Stimulated activated naive CD8-positive, alpha-beta T cell treated with anti-CD3 and anti-CD28 coated beads, Interleukin-15, Interleukin-2, amounts not matched to agents 100 U/mL and 50 U/mL, for 24 hours (primary cell): ENCODE results near the gene SP1.
"Not testable (repeated sequence)": the region's sequence is repeated elsewhere in the genome, so short reads cannot be mapped to it uniquely, and the experiment has no call there.

Experiments
- ATAC-seq: fragments of 150-1000 bp; cut with Tn5 transposase; one replicate; pipeline ENCODE4 v1.10.0; 2021
- DNase-seq: peaks from one replicate; pipeline ENCODE4 v3.0.0; 2021

Gene SP1

GRCh38 chr12:53361638-53362037 is 18.3 kb upstream of the SP1 start:
- not testable (repeated sequence) for ATAC-seq, DNase-seq

GRCh38 chr12:53365245-53365904 is 14.6 kb upstream of the SP1 start:
- no peak for DNase-seq
- peak; percentile 55 for ATAC-seq

GRCh38 chr12:53373554-53374133 is 6.3 kb upstream of the SP1 start:
- not testable (repeated sequence) for ATAC-seq, DNase-seq

GRCh38 chr12:53374277-53374676 is 5.7 kb upstream of the SP1 start:
- ATAC-seq, DNase-seq: not testable (repeated sequence)

- ATAC-seq (no peak), DNase-seq (no peak)
Measured at GRCh38 chr12:53376747-53377146, 3.2 kb upstream of the SP1 start.

- ATAC-seq = no peak
- DNase-seq = no peak
Measured at GRCh38 chr12:53378222-53378621, 1.8 kb upstream of the SP1 start.

- DNase-seq (no peak), ATAC-seq (no peak)
Measured at GRCh38 chr12:53378724-53379388, 1.1 kb upstream of the SP1 start.

- ATAC-seq = peak; percentile 82
- DNase-seq = peak; percentile 91
Measured at GRCh38 chr12:53379389-53380103, 430 bp upstream of the SP1 start.

GRCh38 chr12:53380794-53381730 is 1.1 kb downstream of the SP1 start:
- no peak for DNase-seq
- no peak for ATAC-seq

GRCh38 chr12:53381731-53382630 is 2.0 kb downstream of the SP1 start:
- DNase-seq (peak; percentile 41), ATAC-seq (no peak)

GRCh38 chr12:53383258-53383657 is 3.3 kb downstream of the SP1 start:
- ATAC-seq (no peak), DNase-seq (no peak)

GRCh38 chr12:53386381-53386780 is 6.4 kb downstream of the SP1 start:
- DNase-seq, ATAC-seq: not testable (repeated sequence)

- no peak for ATAC-seq
- DNase-seq = no peak
Measured at GRCh38 chr12:53388932-53389331, 9.0 kb downstream of the SP1 start.

- DNase-seq = no peak
- no peak for ATAC-seq
Measured at GRCh38 chr12:53389702-53390101, 9.7 kb downstream of the SP1 start.

- ATAC-seq (no peak), DNase-seq (no peak)
Measured at GRCh38 chr12:53391724-53392123, 11.7 kb downstream of the SP1 start.

- DNase-seq = no peak
- no peak for ATAC-seq
Measured at GRCh38 chr12:53399896-53400295, 19.9 kb downstream of the SP1 start.

- ATAC-seq, DNase-seq: not testable (repeated sequence)
Measured at GRCh38 chr12:53402351-53402750, 22.4 kb downstream of the SP1 start.

GRCh38 chr12:53402871-53403270 is 22.9 kb downstream of the SP1 start:
- DNase-seq = no peak
- ATAC-seq = no peak

GRCh38 chr12:53410951-53411350 is 31.0 kb downstream of the SP1 start:
- DNase-seq (no peak), ATAC-seq (no peak)

GRCh38 chr12:53413485-53414204 is 33.7 kb downstream of the SP1 start:
- DNase-seq = no peak
- ATAC-seq = no peak
